ENCODE results near the gene GRIN2A. TPM values are rescaled to one million over a fixed set of nuclear protein-coding genes. Genes with fewer than 3 reads are reported as not detected.

GRIN2A gene
- polyA plus RNA-seq, 1 donor (not counting 4 experiments of a cell fraction or from before 2014, with no cell fraction given): 0.01 TPM

- no peak for FAIRE-seq
- Histone ChIP-seq H3K4me2 (ENCODE audit: control insufficient read depth, extremely low read depth, insufficient read depth, low read depth, low read length) (no peak overlapping the region), H4K20me1 (ENCODE audit: control insufficient read depth, extremely low read depth, insufficient read depth, low read length) (no peaks in the 10 kb centered on the region), H3K27ac (ENCODE audit: control insufficient read depth, insufficient read depth, low read length) (no peak overlapping the region), H3K9me3 (ENCODE audit: control insufficient read depth, low read depth, low read length) (no peaks in the 10 kb centered on the region), H3K79me2 (ENCODE audit: control insufficient read depth, insufficient read depth, low read length) (no peaks in the 10 kb centered on the region), H3K9me1 (ENCODE audit: control insufficient read depth, extremely low read depth, insufficient read depth, low read length) (no peaks in the 10 kb centered on the region), H3K27me3 (ENCODE audit: control insufficient read depth, extremely low read depth, insufficient read depth, low read length) (no peaks in the 10 kb centered on the region), H3K4me3 (ENCODE audit: control insufficient read depth in 2 of 3, extremely low read depth in 1 of 3, insufficient read depth in 2 of 3, low read depth in 1 of 3, low read length in 3 of 3) (no peak overlapping the region), H3K4me1 (ENCODE audit: control insufficient read depth, extremely low read depth, insufficient read depth, low read length) (no peaks in the 10 kb centered on the region), H2AFZ (ENCODE audit: control insufficient read depth, low read length) (no peak overlapping the region), H3K36me3 (ENCODE audit: control insufficient read depth in 2 of 2, extremely low read depth in 1 of 2, insufficient read depth in 2 of 2, low read length in 2 of 2) (no peaks in the 10 kb centered on the region), H3K9ac (ENCODE audit: control insufficient read depth, extremely low read depth, insufficient read depth, low read length) (no peak overlapping the region)
- TF ChIP-seq CTCF (optimal IDR thresholded peaks at IDR 0.05 in 1 of 3, IDR thresholded peaks at IDR 0.05 in 1 of 3, conservative IDR thresholded peaks at IDR 0.05 in 1 of 3; ENCODE audit: extremely low read depth in 1 of 3, insufficient read depth in 2 of 3, low read length in 3 of 3): no peak
- TF ChIP-seq EZH2 (IDR thresholded peaks at IDR 0.05; ENCODE audit: low read length): no peak
- no peak for DNase-seq (ENCODE audit: low read depth, low spot score)
- dilution Hi-C loops (cut with MboI; ENCODE audit: extremely low pct_ligation_motif_present, low sequenced_read_pairs): no loop called here
Observed at GRCh38 chr16:9713907-9714306, 468.3 kb downstream of the GRIN2A start.

- DNase-seq (ENCODE audit: low read depth, low spot score): no peak
- dilution Hi-C loops (cut with MboI; ENCODE audit: extremely low pct_ligation_motif_present, low sequenced_read_pairs): no loop called here
- no peaks in the 10 kb centered on the region for H3K36me3 ChIP-seq (ENCODE audit: control insufficient read depth in 2 of 2, extremely low read depth in 1 of 2, insufficient read depth in 2 of 2, low read length in 2 of 2)
- no peak for FAIRE-seq
- no peak for TF ChIP-seq EZH2 (IDR thresholded peaks at IDR 0.05; ENCODE audit: low read length)
- TF ChIP-seq CTCF (optimal IDR thresholded peaks at IDR 0.05 in 1 of 3, IDR thresholded peaks at IDR 0.05 in 1 of 3, conservative IDR thresholded peaks at IDR 0.05 in 1 of 3; ENCODE audit: extremely low read depth in 1 of 3, insufficient read depth in 2 of 3, low read length in 3 of 3): no peak
- H3K27ac ChIP-seq (ENCODE audit: control insufficient read depth, insufficient read depth, low read length): no peak overlapping the region
- no peaks in the 10 kb centered on the region for H4K20me1 ChIP-seq (ENCODE audit: control insufficient read depth, extremely low read depth, insufficient read depth, low read length)
- H3K9ac ChIP-seq (ENCODE audit: control insufficient read depth, extremely low read depth, insufficient read depth, low read length): no peak overlapping the region
- H3K4me3 ChIP-seq (ENCODE audit: control insufficient read depth in 2 of 3, extremely low read depth in 1 of 3, insufficient read depth in 2 of 3, low read depth in 1 of 3, low read length in 3 of 3): no peak overlapping the region
- H3K4me2 ChIP-seq (ENCODE audit: control insufficient read depth, extremely low read depth, insufficient read depth, low read depth, low read length): no peak overlapping the region
- H3K79me2 ChIP-seq (ENCODE audit: control insufficient read depth, insufficient read depth, low read length): no peaks in the 10 kb centered on the region
- H3K9me1 ChIP-seq (ENCODE audit: control insufficient read depth, extremely low read depth, insufficient read depth, low read length): no peaks in the 10 kb centered on the region
- no peaks in the 10 kb centered on the region for H3K9me3 ChIP-seq (ENCODE audit: control insufficient read depth, low read depth, low read length)
- no peaks in the 10 kb centered on the region for H3K4me1 ChIP-seq (ENCODE audit: control insufficient read depth, extremely low read depth, insufficient read depth, low read length)
- H3K27me3 ChIP-seq (ENCODE audit: control insufficient read depth, extremely low read depth, insufficient read depth, low read length): no peaks in the 10 kb centered on the region
- H2AFZ ChIP-seq (ENCODE audit: control insufficient read depth, low read length): no peak overlapping the region
Observed at GRCh38 chr16:9713156-9713555, 469.1 kb downstream of the GRIN2A start.

Data from keratinocyte (primary cell).